Neuronal stem cell (in vitro differentiated cells): ENCODE results near the gene GADL1.

Source experiments
- DNase-seq: peaks from one replicate; pipeline ENCODE4 v3.0.0-alpha.2; 2013; ENCODE audit warnings: low spot score
- H2AFZ ChIP-seq: one replicate; pipeline ENCODE4 v1.6.1; 2013; ENCODE audit warnings: mild to moderate bottlenecking, low read length, inconsistent platforms
- H2AK5ac ChIP-seq: 2 replicates; pipeline ENCODE4 v1.6.1; 2013; ENCODE audit warnings: low read depth, mild to moderate bottlenecking, inconsistent platforms, low read length, moderate library complexity, mixed read lengths
- H2BK120ac ChIP-seq: 2 replicates; pipeline ENCODE4 v1.6.1; 2013; ENCODE audit warnings: low read depth, mild to moderate bottlenecking, inconsistent platforms, low read length, moderate library complexity, mixed read lengths
- H2BK12ac ChIP-seq: one replicate; pipeline ENCODE4 v1.6.1; 2013; ENCODE audit warnings: low read length, inconsistent platforms
- H2BK15ac ChIP-seq: 2 replicates; pipeline ENCODE4 v1.6.1; 2013; ENCODE audit warnings: mild to moderate bottlenecking, low read length, inconsistent platforms, mixed read lengths
- H2BK5ac ChIP-seq: one replicate; pipeline ENCODE4 v1.6.1; 2013; ENCODE audit warnings: inconsistent platforms, mild to moderate bottlenecking, low read length, moderate library complexity
- H3K14ac ChIP-seq: one replicate; pipeline ENCODE4 v1.6.1; 2013; ENCODE audit warnings: low read length, inconsistent platforms
- H3K18ac ChIP-seq: 2 replicates; pipeline ENCODE4 v1.6.1; 2013; ENCODE audit warnings: low read length, inconsistent platforms
- H3K23ac ChIP-seq: 2 replicates; pipeline ENCODE4 v1.6.1; 2013; ENCODE audit warnings: low read depth, mild to moderate bottlenecking, mixed read lengths, low read length, inconsistent platforms; ENCODE audit not compliant: poor library complexity
- H3K27ac ChIP-seq: replicated peaks from 3 replicates; pipeline ENCODE4 v1.5.1; 2013; ENCODE audit warnings: low read length, inconsistent platforms
- H3K27me3 ChIP-seq, 3 experiments: 2 replicates each; pipeline ENCODE4 v1.6.1; 2013; ENCODE audit warnings: low read length in 3 of 3, mild to moderate bottlenecking in 2 of 3, inconsistent platforms in 1 of 3, low read depth in 1 of 3, mixed read lengths in 1 of 3, moderate library complexity in 1 of 3; ENCODE audit not compliant: control insufficient read depth in 3 of 3, insufficient read depth in 3 of 3
- H3K36me3 ChIP-seq, 2 donors: replicated peaks in 1 of 2; 2 replicates each; pipeline ENCODE4 v1.6.1; 2013; ENCODE audit warnings: low read length in 2 of 2; ENCODE audit not compliant: control insufficient read depth in 2 of 2, insufficient read depth in 2 of 2
- H3K4ac ChIP-seq: 2 replicates; pipeline ENCODE4 v1.6.1; 2013; ENCODE audit warnings: inconsistent platforms, mild to moderate bottlenecking, low read length, moderate library complexity
- H3K4me1 ChIP-seq, 2 donors: 1 replicate in 1 of 2; 2 replicates in 1 of 2; pipeline ENCODE4 v1.6.1; 2013; ENCODE audit warnings: low read length in 2 of 2, low read depth in 1 of 2; ENCODE audit not compliant: control insufficient read depth in 2 of 2, insufficient read depth in 1 of 2
- H3K4me2 ChIP-seq: one replicate; pipeline ENCODE4 v1.6.1; 2013; ENCODE audit warnings: mild to moderate bottlenecking, low read length, inconsistent platforms; ENCODE audit not compliant: insufficient read depth, poor library complexity, severe bottlenecking
- H3K4me3 ChIP-seq, 2 donors: 2 replicates each; pipeline ENCODE4 v1.5.1; 2013; ENCODE audit warnings: low read length in 2 of 2, mild to moderate bottlenecking in 2 of 2, inconsistent platforms in 1 of 2, moderate library complexity in 1 of 2
- H3K79me1 ChIP-seq: one replicate; pipeline ENCODE4 v1.6.1; 2013; ENCODE audit warnings: low read depth, mild to moderate bottlenecking, inconsistent platforms, low read length, moderate library complexity
- H3K9ac ChIP-seq: one replicate; pipeline ENCODE4 v1.6.1; 2013; ENCODE audit warnings: mild to moderate bottlenecking, low read depth, low read length, inconsistent platforms; ENCODE audit not compliant: poor library complexity
- H3K9me3 ChIP-seq, 2 donors: replicated peaks in 1 of 2; 2 replicates each; pipeline versions ENCODE3 to v1.6.1; 2013; ENCODE audit warnings: low read length in 2 of 2, mild to moderate bottlenecking in 2 of 2, inconsistent platforms in 1 of 2, low read depth in 1 of 2, mixed read lengths in 1 of 2, moderate library complexity in 1 of 2; ENCODE audit not compliant: control insufficient read depth in 2 of 2, insufficient read depth in 1 of 2
- H4K8ac ChIP-seq: one replicate; pipeline ENCODE4 v1.6.1; 2013; ENCODE audit warnings: low read depth, mild to moderate bottlenecking, inconsistent platforms, low read length, moderate library complexity
- H4K91ac ChIP-seq: one replicate; pipeline ENCODE4 v1.6.1; 2013; ENCODE audit warnings: low read length, low read depth, mild to moderate bottlenecking, inconsistent platforms; ENCODE audit not compliant: poor library complexity
- WGBS, 2 donors: extraction: QIAGEN DNeasy Blood & Tissue Kit; methylation state at CpG; one replicate each; pipeline ENCODE4 v1.1.7; 2013; ENCODE audit warnings: missing lambda C conversion rate in 2 of 2, mixed read lengths in 1 of 2; ENCODE audit not compliant: insufficient read length in 2 of 2, insufficient replicate concordance in 1 of 2; ENCODE audit errors: extremely low coverage in 2 of 2; 5-methylcytosine and 5-hydroxymethylcytosine counted together

The GADL1 gene

DNA sequence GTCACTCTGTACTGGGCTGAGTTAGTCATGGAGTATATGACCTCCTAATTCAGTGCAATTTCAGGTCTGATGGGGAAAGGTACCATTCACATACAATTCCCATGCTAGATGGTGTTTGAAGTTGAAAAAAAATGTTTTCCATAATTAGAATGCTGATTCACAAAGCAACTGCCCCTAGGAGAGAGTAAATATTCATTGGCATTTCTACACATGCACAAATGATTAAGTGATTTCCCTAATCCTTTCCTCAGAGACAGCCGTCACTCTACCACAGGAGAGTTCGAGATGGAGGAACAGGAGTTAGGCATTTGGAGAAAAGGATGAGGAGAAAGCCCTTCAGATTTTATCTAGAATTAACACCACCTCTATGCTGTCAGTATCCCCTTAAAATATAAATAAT is 32.5 kb downstream of the GADL1 start:
- H3K4me3 ChIP-seq: no peak overlapping the region
- DNase-seq: no peak
- no CpG with 5 or more reads among the region's 2 CpGs for WGBS, 2 donors

DNA sequence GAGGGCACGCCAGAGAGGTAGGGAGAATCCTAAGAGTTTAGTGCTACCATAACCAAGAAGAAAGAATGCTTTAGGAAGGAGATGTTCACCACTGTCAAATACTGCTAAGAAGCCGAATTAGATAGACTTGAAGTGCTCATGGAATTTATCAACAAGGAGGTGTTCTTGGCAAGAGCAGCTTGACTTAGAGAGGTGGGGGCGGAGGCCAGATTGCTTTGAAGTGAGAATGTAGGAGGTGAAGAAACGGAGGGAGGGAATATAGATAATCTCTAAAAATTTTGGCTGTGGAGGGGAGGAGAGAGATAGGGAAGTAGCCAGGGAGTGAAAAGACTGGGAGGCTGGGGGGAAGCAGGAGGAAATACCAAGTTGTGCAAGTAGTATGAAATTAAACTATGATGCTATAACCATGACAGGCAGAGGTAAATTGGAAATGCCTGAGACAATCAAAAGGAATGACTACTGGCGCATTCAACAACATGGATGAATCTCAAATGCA is 35.5 kb downstream of the GADL1 start:
- no peak overlapping the region for H3K4me2 ChIP-seq
- H3K9me3 ChIP-seq: no peaks in the 10 kb centered on the region
- peaks cover 0 to 1% of the 10 kb centered on the region in 2 donors for H3K4me1 ChIP-seq
- no peak overlapping the region for H4K91ac ChIP-seq
- H2BK15ac ChIP-seq: no peak overlapping the region
- no peak overlapping the region for H2AK5ac ChIP-seq
- peaks cover 0 to 6% (median 0%) of the 10 kb centered on the region in 3 experiments for H3K27me3 ChIP-seq
- H2BK12ac ChIP-seq: no peak overlapping the region
- no peak for DNase-seq
- WGBS, 2 donors: 100% methylated on average over 1 of the region's 5 CpGs; no CpG with 5 or more reads in 1 of the 2 donors
- H2BK5ac ChIP-seq: no peak overlapping the region
- no peak overlapping the region for H3K14ac ChIP-seq
- no peak overlapping the region for H3K9ac ChIP-seq
- no peak overlapping the region for H4K8ac ChIP-seq
- H3K23ac ChIP-seq: no peak overlapping the region
- H3K4me3 ChIP-seq: no peak overlapping the region
- H3K36me3 ChIP-seq: no peaks in the 10 kb centered on the region
- H3K18ac ChIP-seq: no peak overlapping the region
- H3K27ac ChIP-seq: no peak overlapping the region
- no peak overlapping the region for H2AFZ ChIP-seq
- H3K4ac ChIP-seq: no peak overlapping the region
- no peaks in the 10 kb centered on the region for H3K79me1 ChIP-seq
- no peak overlapping the region for H2BK120ac ChIP-seq

More for the DNA sequence above, 32.5 kb downstream of the GADL1 start:
- no peak overlapping the region for H4K91ac ChIP-seq
- no peak overlapping the region for H2AFZ ChIP-seq
- no peak overlapping the region for H3K18ac ChIP-seq
- no peak overlapping the region for H2BK12ac ChIP-seq
- H2BK120ac ChIP-seq: no peak overlapping the region
- peaks cover 0 to 1% of the 10 kb centered on the region in 2 donors for H3K4me1 ChIP-seq
- no peaks in the 10 kb centered on the region for H3K79me1 ChIP-seq
- peaks cover 0 to 6% (median 0%) of the 10 kb centered on the region in 3 experiments for H3K27me3 ChIP-seq
- H3K4ac ChIP-seq: no peak overlapping the region
- no peak overlapping the region for H2AK5ac ChIP-seq
- no peak overlapping the region for H4K8ac ChIP-seq
- H3K4me2 ChIP-seq: no peak overlapping the region
- no peak overlapping the region for H3K9ac ChIP-seq
- H2BK5ac ChIP-seq: no peak overlapping the region
- no peak overlapping the region for H3K14ac ChIP-seq
- no peak overlapping the region for H2BK15ac ChIP-seq
- no peaks in the 10 kb centered on the region for H3K9me3 ChIP-seq
- H3K36me3 ChIP-seq: no peaks in the 10 kb centered on the region
- no peak overlapping the region for H3K23ac ChIP-seq
- no peak overlapping the region for H3K27ac ChIP-seq

DNA sequence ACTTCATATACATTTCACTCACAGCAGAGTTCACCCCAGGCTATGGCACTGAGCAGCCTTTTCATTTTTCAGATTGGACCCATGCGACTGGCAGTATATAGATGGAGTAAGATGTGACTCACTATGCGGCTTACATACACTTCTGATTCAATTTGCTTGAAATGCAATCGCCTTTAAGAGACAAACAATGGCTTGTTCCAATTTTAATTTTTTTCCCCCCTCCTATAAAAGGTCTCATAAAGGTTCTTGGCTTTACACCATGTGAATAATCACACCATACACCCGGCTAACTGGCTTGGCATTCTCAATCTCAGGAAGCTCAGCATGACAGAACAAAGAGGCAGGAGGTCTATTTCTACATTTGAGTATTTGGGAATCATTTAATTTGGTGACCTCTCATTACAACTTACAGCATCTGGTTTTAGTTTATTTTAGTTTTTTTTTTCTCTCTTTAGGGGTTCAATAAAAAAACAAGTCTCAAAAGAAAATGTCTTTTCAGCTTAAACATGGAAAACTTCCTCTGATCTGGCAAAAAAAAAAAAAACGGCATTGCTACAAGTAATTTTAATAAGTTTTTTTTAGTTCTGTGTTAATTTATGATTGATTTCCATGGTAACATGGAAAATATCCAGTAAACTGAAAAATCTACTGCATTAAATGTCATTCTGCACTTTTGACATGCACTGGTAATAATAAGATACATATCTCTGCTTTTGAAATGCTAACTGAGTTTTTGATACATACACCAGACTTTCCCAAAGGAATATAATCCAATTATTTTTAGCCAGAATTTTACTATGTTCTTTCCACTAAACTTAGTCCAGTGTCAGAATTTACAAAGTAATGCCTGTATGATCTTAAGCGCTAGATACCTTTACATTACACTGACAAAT is 38.8 kb downstream of the GADL1 start:
- H2AK5ac ChIP-seq: no peak overlapping the region
- H3K9me3 ChIP-seq: no peaks in the 10 kb centered on the region
- H3K36me3 ChIP-seq: no peaks in the 10 kb centered on the region
- no peak overlapping the region for H4K91ac ChIP-seq
- H4K8ac ChIP-seq: no peak overlapping the region
- H2BK12ac ChIP-seq: no peak overlapping the region
- no peaks in the 10 kb centered on the region for H3K79me1 ChIP-seq
- no CpG with 5 or more reads among the region's 6 CpGs for WGBS, 2 donors
- H3K18ac ChIP-seq: no peak overlapping the region
- H2BK5ac ChIP-seq: no peak overlapping the region
- H3K14ac ChIP-seq: no peak overlapping the region
- no peak overlapping the region for H3K27ac ChIP-seq
- no peak overlapping the region for H3K4me2 ChIP-seq
- H2AFZ ChIP-seq: no peak overlapping the region
- H2BK15ac ChIP-seq: no peak overlapping the region
- no peak overlapping the region for H3K4ac ChIP-seq
- DNase-seq: no peak
- H2BK120ac ChIP-seq: no peak overlapping the region
- H3K23ac ChIP-seq: no peak overlapping the region
- no peak overlapping the region for H3K9ac ChIP-seq
- no peak overlapping the region for H3K4me3 ChIP-seq
- H3K27me3 ChIP-seq: peaks cover 0 to under 1% (median 0%) of the 10 kb centered on the region in 3 experiments
- peaks cover 0 to 2% of the 10 kb centered on the region in 2 donors for H3K4me1 ChIP-seq

DNA sequence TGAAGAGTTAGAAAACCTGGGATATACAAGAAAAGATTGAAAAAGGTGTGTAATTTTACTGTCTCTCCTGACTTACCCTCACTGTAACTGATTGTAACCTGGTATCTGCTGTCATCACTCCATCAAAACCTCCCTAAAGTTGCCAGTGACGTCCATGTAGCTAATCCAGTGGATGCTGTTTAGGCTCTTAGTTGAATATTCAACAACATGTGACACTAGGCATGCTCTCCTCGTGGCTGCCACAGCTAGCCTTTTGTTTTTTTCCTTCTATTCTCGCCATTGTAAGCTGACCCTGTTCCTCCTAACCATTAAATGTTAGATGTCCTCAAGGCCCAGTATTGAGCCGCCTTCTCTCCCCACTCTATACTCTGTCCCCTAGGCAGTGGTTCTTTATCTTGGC is 41.6 kb downstream of the GADL1 start:
- no peaks in the 10 kb centered on the region for H3K36me3 ChIP-seq
- H2BK12ac ChIP-seq: no peak overlapping the region
- H3K79me1 ChIP-seq: no peaks in the 10 kb centered on the region
- H4K91ac ChIP-seq: no peak overlapping the region
- DNase-seq: no peak
- H3K27me3 ChIP-seq: no peaks in the 10 kb centered on the region
- H3K23ac ChIP-seq: no peak overlapping the region
- H3K9me3 ChIP-seq: no peaks in the 10 kb centered on the region
- no CpG with 5 or more reads among the region's 4 CpGs for WGBS, 2 donors
- no peak overlapping the region for H3K9ac ChIP-seq
- peaks cover 0 to 2% of the 10 kb centered on the region in 2 donors for H3K4me1 ChIP-seq
- no peak overlapping the region for H3K18ac ChIP-seq
- no peak overlapping the region for H3K4ac ChIP-seq
- H4K8ac ChIP-seq: no peak overlapping the region
- no peak overlapping the region for H3K14ac ChIP-seq
- H2BK5ac ChIP-seq: no peak overlapping the region
- H3K27ac ChIP-seq: no peak overlapping the region
- no peak overlapping the region for H2BK15ac ChIP-seq
- H3K4me3 ChIP-seq: no peak overlapping the region
- H2AK5ac ChIP-seq: no peak overlapping the region
- H3K4me2 ChIP-seq: no peak overlapping the region
- no peak overlapping the region for H2BK120ac ChIP-seq
- no peak overlapping the region for H2AFZ ChIP-seq
